BJ (cell line): ENCODE results near the gene KRTAP10-4. TPM values are rescaled to one million over a fixed set of nuclear protein-coding genes. Genes with fewer than 3 reads are reported as not detected.

Experiments used
- CTCF ChIA-PET: fragments of 350-600 bp; formaldehyde crosslinking; extraction: SDS; loops from one replicate; lab custom pipeline; 2021; ENCODE audit warnings: antibody characterized with exemption, inconsistent platforms; lab: Yijun Ruan, JAX
- POLR2A ChIA-PET: fragments of 300-600 bp; sonication (Branson Sonifier 250); formaldehyde crosslinking; extraction: SDS; loops from one replicate; lab custom pipeline; 2021; ENCODE audit warnings: antibody characterized with exemption; lab: Charles Lee
- DNase-seq: peaks from one replicate; pipeline ENCODE4 v3.0.0-alpha.2; 2011; ENCODE audit warnings: low read depth
- H3K27me3 ChIP-seq: 2 replicates; pipeline ENCODE4 v1.6.0; 2011; ENCODE audit warnings: low read length; ENCODE audit not compliant: control insufficient read depth, insufficient read depth
- H3K36me3 ChIP-seq: 2 replicates; pipeline ENCODE4 v1.5.1; 2011; ENCODE audit warnings: low read length; ENCODE audit not compliant: control insufficient read depth, insufficient read depth
- H3K4me3 ChIP-seq: 2 replicates; pipeline ENCODE4 v1.5.1; 2011; ENCODE audit warnings: low read depth, mild to moderate bottlenecking, control low read depth, low read length
- CTCF ChIP-seq: IDR thresholded peaks from 2 replicates; pipeline ENCODE4 v1.5.1; 2011; ENCODE audit warnings: low read depth, mild to moderate bottlenecking, control low read depth, inconsistent platforms, low read length, moderate library complexity; ENCODE audit not compliant: insufficient read depth
- polyA plus RNA-seq: library from polyadenylated mRNA; depleted of rRNA; stranded (reverse); fragments of >200 nt; gene quantifications from 2 replicates; pipeline ENCODE4 v1.2.3, GENCODE V29; 2011

Gene KRTAP10-4
- polyA plus RNA-seq, 1 experiment: not detected

DNA sequence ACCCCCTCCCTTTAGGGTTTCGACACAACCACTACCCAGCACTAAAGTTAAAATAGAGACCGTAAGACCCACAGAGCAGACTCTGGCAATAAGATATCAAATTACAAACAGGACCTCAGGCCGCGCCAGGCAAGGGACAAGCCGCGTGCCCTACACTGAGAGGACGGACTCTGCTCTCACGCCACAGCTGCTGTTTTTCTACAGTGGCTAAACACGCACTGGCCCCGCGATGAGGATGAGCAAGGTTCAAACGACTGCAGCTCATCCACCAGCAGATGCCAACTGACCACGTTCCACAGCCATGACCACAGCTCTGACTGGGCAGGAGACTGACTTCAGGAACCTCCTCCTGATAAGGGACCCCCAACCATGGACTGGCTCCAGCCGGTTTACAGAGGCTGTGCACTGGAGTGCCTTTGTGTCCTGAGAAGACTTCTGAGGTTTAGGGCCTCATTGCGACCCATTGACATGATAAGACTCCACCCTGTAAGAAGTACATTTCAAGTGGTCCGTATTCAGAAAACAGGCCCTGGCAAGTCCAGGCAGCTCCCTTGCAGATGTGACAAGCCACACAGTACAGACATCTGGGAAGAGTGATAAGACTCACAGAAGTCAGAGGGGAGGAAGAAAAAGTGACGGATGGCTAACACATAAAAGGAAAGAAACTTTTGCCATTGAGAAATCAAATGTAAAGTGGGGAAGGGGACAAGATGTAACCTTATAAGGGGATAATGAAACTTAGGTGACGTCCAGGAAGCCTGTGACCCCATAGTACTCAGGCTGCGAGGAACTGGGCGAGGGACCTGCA, 20.3 kb downstream of the KRTAP10-4 start:
- TF ChIP-seq CTCF: no peak
- peaks cover 8% of the 10 kb centered on the region for H3K27me3 ChIP-seq
- ChIA-PET POLR2A (no interaction called here), CTCF (no interaction called here)
- H3K4me3 ChIP-seq: no peak overlapping the region
- no peak for DNase-seq
- no peaks in the 10 kb centered on the region for H3K36me3 ChIP-seq

GRCh38 chr21:44594406-44594916, 20.9 kb downstream of the KRTAP10-4 start:
- CTCF ChIA-PET: no interaction called here
- Histone ChIP-seq H3K4me3 (no peak overlapping the region), H3K36me3 (no peaks in the 10 kb centered on the region), H3K27me3 (peaks cover 8% of the 10 kb centered on the region)
- POLR2A ChIA-PET: no interaction called here
- no peak for DNase-seq
- no peak for TF ChIP-seq CTCF

DNA sequence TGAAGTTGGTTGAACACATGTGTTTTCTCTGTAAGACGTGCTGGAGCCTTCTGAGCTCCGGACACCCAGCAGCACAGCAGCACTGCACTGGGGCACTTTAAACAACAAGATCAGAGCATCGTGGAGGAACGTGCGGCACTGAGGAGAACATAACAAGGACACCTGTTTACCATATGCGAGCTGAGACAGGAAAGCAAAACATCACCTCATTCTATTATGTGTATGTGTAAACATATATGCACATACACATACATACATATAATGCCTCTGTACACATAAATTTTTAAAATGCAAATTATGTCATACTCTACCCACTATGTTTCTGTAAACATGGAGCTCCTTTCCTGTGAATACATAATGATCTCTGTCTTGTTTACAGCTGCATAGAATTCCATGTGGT, 22.0 kb downstream of the KRTAP10-4 start:
- ChIA-PET POLR2A (no interaction called here), CTCF (no interaction called here)
- TF ChIP-seq CTCF: no peak

DNA sequence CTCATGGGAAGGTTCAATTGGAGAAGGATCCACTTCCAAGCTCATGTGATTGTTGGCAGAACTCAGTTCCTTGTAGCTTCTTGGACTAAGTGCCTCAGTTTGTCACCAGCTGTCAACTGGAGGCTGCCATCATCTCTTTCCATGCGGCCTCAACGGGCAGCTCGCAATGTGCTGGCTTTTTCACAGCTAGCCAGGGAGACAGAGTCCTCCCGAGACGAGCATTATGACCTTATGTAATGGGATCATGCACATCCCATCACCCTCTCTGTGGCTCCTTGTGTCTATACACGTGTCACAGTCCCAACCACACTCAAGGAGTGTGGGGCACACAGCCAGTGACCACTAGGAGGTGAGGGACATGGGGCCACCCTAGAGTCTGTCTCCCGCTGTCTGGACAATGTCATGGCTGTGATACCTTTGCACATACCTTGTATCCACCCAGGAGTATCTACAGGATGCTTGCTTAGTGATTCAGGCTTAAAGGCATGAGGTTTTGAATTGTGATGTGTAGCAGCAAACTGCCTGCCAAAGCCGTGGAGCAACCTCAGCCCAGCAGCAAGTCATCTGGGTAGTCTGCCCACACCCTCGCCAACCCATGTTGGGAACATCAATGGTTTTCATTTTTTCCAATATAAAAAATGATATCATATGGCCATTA, 22.7 kb downstream of the KRTAP10-4 start:
- DNase-seq: no peak
- TF ChIP-seq CTCF: no peak
- H3K4me3 ChIP-seq: no peak overlapping the region
- CTCF ChIA-PET: no interaction called here
- no peaks in the 10 kb centered on the region for H3K36me3 ChIP-seq
- peaks cover 8% of the 10 kb centered on the region for H3K27me3 ChIP-seq
- POLR2A ChIA-PET: no interaction called here

More for the DNA sequence above, 22.0 kb downstream of the KRTAP10-4 start:
- no peak for DNase-seq
- H3K27me3 ChIP-seq: peaks cover 8% of the 10 kb centered on the region
- no peaks in the 10 kb centered on the region for H3K36me3 ChIP-seq
- no peak overlapping the region for H3K4me3 ChIP-seq

- no peaks in the 10 kb centered on the region for H3K36me3 ChIP-seq
- peaks cover 6% of the 10 kb centered on the region for H3K27me3 ChIP-seq
- no peak overlapping the region for H3K4me3 ChIP-seq
- POLR2A ChIA-PET: no interaction called here
- CTCF ChIA-PET: no interaction called here
- no peak for TF ChIP-seq CTCF
- no peak for DNase-seq
These were observed 24.5 kb downstream of the KRTAP10-4 start for GRCh38 chr21:44598061-44598460.
